MM.1S (cell line): ENCODE data around the gene BRIP1.

Source experiments
- CTCF ChIP-seq: fragments of 300-600 bp; sonication (generic); IDR thresholded peaks from 2 replicates; pipeline ENCODE4 v1.5.1; 2016; ENCODE audit warnings: antibody characterized with exemption, low read length, mixed read lengths
- EZH2 ChIP-seq: fragments of 300-600 bp; sonication (generic); optimal IDR thresholded peaks from 2 replicates; pipeline ENCODE3; 2017; ENCODE audit warnings: low read depth, mild to moderate bottlenecking, antibody characterized with exemption, low read length, mixed read lengths
- EZH2phosphoT487 ChIP-seq: fragments of 300-600 bp; sonication (generic); IDR thresholded peaks from 2 replicates; pipeline ENCODE4 v1.6.1; 2018; ENCODE audit warnings: antibody characterized with exemption, low read length

GRCh38 chr17:61641715-61642114 is 221.6 kb downstream of the BRIP1 start:
- TF ChIP-seq EZH2 (no peak), EZH2phosphoT487 (no peak), CTCF (no peak)
